Measurements from ENCODE around the gene ABCF3.

The ABCF3 gene

DNA sequence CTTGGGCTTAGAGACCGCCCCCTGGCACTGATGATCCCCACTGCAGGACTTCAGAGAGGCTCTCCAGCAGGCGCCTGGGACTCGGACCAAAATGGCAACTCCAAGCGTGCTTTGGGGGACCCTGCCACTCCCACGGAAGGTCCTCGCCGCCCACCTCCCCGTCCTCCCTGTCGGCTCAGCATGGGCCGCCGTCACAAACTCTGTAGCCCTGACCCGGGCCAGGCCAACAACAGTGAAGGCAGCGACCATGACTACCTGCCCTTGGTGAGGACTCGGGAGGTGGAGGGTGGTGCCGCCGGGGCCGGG lies 55.1 kb downstream of the ABCF3 start:
- DNase-seq (ENCODE audit: low read depth), result no peak
- H3K4me3 ChIP-seq (ENCODE audit: low read depth, low read length), result no peak overlapping the region
- TF ChIP-seq, protein P1, sequence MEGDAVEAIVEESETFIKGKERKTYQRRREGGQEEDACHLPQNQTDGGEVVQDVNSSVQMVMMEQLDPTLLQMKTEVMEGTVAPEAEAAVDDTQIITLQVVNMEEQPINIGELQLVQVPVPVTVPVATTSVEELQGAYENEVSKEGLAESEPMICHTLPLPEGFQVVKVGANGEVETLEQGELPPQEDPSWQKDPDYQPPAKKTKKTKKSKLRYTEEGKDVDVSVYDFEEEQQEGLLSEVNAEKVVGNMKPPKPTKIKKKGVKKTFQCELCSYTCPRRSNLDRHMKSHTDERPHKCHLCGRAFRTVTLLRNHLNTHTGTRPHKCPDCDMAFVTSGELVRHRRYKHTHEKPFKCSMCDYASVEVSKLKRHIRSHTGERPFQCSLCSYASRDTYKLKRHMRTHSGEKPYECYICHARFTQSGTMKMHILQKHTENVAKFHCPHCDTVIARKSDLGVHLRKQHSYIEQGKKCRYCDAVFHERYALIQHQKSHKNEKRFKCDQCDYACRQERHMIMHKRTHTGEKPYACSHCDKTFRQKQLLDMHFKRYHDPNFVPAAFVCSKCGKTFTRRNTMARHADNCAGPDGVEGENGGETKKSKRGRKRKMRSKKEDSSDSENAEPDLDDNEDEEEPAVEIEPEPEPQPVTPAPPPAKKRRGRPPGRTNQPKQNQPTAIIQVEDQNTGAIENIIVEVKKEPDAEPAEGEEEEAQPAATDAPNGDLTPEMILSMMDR (IDR thresholded peaks at IDR 0.05; ENCODE audit: low read depth, low read length, missing control alignments), result no peak

DNA sequence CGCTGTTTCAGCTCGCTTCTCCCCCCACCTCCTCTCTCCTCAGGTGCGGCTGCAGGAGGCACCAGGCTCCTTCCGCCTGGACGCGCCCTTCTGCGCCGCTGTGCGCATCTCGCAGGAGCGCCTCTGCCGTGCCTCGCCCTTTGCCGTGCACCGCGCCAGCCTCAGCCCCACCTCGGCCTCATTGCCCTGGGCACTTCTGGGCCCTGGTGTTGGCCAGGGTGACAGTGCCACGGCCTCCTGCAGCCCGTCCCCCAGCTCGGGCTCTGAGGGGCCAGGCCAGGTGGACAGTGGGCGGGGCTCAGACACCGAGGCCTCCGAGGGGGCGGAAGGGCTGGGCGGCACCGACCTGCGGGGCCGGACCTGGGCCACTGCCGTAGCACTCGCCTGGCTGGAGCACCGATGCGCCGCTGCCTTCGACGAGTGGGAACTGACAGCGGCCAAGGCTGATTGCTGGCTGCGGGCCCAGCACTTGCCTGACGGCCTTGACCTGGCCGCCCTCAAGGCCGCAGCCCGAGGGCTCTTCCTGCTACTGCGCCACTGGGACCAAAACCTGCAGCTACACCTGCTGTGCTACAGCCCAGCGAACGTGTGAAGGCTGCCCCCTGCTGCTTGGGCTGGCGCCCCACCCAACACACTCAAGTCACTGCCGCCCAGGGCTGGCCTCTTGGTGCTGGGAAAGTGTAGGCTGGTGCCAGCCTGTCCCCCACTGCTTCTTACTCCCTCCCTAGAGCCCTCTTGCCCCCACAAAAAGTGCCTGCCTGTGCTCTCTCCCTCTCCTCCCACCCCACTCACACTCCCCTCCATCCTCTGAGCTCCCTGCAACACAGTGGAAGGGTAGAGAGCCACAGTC lies 55.7 kb downstream of the ABCF3 start:
- H3K4me3 ChIP-seq (ENCODE audit: low read depth, low read length), result no peak overlapping the region
- DNase-seq (ENCODE audit: low read depth), result no peak
- TF ChIP-seq, protein P1 (IDR thresholded peaks at IDR 0.05; ENCODE audit: low read depth, low read length, missing control alignments), result peak; percentile 35

- no peak overlapping the region for H3K4me3 ChIP-seq (ENCODE audit: low read depth, low read length)
- no peak for DNase-seq (ENCODE audit: low read depth)
- TF ChIP-seq, protein P1 (IDR thresholded peaks at IDR 0.05; ENCODE audit: low read depth, low read length, missing control alignments), result no peak
Observed at GRCh38 chr3:184242297-184242685, 56.3 kb downstream of the ABCF3 start.
